ENCODE results near the gene ADD1.

Gene ADD1

GRCh38 chr4:2962614-2963174 is 119.0 kb downstream of the ADD1 start:
- no peak for TF ChIP-seq POLR2A (IDR thresholded peaks at IDR 0.05; ENCODE audit: low read depth, low read length)
- FAIRE-seq: no peak
- no peak for DNase-seq (ENCODE audit: insufficient read length, low spot score)

DNA sequence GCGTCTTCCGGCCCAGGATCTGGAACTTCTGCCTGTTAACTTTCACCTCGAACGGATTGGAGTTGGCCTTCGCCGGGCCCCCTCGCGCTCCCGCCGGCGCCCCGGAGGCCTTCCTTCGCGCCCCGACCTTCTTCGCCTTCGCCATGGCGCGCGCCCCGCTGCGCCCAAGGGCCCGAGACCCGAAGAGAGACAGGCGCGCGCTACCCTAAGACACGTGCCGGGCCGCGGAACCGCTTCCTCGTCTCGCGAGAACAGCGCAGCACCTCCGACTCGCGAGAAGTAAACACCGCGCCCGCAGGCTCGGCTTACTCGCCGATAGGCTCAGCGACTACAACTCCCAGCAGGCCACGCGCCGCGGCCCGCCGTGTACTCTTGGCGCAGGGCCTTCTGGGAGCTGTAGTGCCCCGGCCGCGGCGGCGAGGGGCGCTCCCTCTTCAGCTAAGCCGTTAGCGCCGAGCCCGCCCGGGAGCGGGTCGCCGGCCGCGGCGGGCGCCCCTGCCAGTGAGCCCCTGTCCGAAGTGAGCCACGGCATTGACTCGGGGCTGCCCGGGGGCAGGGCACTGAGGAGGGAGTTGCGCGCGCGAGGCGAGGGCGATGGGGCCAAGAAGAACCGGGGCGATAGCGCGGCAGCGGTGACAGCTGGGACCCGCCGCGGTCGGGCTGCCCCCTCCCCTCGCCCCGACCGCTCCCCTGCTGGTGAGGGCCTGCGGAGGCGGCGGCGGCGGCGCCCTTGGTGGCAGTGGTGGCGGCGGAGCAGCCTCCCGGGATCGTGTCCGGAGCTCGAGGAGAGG is 119.7 kb downstream of the ADD1 start, which contains the start of the genes GRK4 and NOP14:
Gene GRK4 (plus strand): TSS at position 397 of the 791 bp plus-strand sequence. CDS start 500 bp downstream, outside the sequence.
Gene NOP14 (minus strand): TSS at position 232 of the 791 bp plus-strand sequence. CDS start 87 bp downstream, at position 145.
- TF ChIP-seq POLR2A (IDR thresholded peaks at IDR 0.05; ENCODE audit: low read depth, low read length): peak; percentile 55; the same call in 1 of the 2 replicates
- FAIRE-seq: no peak
- peak; percentile 77 for DNase-seq (ENCODE audit: insufficient read length, low spot score)

DNA sequence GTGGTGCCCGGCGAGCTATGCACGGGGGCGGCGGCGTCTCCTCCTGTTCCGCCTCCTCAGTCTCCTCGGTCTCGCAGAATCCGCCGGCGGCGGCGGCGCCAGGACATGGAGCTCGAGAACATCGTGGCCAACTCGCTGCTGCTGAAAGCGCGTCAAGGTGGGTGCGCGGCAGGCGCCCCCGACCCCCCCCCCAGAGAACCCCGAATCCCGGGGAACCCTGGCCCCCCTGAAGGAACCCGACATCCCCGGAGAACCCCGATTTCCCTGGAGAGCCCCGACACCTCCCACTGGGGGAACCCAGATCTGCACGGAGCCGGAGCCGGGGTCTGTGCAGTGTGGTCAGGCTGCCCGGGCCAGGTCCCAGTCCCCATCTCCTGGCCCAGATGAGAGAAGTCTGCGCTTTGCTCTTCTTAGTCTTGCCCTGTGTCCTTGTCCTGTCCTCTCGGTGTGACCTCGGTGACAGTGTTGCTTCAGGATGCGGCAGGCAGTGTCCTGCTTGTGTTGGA is 120.4 kb downstream of the ADD1 start:
- FAIRE-seq (no peak), DNase-seq (ENCODE audit: insufficient read length, low spot score) (no peak)
- 0 out of 2 replicates have a peak, but pooled peaks have one; percentile 37 for TF ChIP-seq POLR2A (IDR thresholded peaks at IDR 0.05; ENCODE audit: low read depth, low read length)

DNA sequence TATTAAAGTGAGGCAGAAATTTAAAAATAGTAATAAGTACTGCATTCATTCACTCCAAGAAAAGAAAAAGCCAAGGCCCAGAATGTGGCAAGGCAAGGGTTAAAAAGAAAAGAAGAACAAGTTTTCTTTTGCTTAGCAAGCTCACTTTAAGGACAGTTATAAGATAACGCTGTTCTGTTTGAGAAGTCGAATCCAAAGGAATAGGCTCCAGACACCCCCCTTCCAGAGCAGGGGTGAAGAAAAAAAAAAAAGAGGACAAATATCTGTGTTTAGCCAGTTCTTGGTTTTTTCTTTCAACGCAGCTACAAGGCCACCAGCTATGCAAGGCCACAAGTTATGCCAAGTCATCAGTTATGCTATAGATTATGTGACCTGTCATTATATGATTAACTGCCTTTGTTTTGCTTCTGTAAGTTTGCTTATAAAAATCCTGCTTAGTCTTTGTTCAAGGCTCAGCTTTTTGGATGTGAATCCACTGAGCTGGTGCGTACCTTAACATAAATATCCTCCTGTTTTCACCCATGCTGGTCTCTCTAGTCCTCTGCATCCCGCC is 121.1 kb downstream of the ADD1 start:
- FAIRE-seq (no peak), DNase-seq (ENCODE audit: insufficient read length, low spot score) (no peak)
- TF ChIP-seq POLR2A (IDR thresholded peaks at IDR 0.05; ENCODE audit: low read depth, low read length): no peak

DNA sequence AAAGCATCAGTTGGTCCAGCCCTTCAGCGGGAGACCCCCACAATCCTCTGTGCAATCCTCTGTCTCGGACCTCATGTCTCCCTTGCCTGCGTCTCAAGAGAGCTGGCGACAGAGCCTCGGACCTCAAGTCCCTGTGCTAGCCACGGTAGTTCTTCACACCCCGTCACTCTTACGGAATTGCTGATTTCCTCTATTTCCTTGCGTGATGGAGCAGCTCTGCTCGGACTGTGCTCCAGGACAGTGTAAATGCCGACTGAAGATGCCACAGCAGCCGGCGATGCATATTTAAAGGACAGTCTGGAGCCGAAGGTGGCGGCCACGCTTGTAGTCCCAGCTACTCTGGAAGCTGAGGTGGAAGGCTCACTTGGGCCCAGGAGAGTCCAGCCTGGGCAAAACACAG is 121.6 kb downstream of the ADD1 start:
- no peak for TF ChIP-seq POLR2A (IDR thresholded peaks at IDR 0.05; ENCODE audit: low read depth, low read length)
- DNase-seq (ENCODE audit: insufficient read length, low spot score) (no peak), FAIRE-seq (no peak)

GRCh38 chr4:2968381-2968780 is 124.7 kb downstream of the ADD1 start:
- FAIRE-seq (no peak), DNase-seq (ENCODE audit: insufficient read length, low spot score) (no peak)
- no peak for TF ChIP-seq POLR2A (IDR thresholded peaks at IDR 0.05; ENCODE audit: low read depth, low read length)

GRCh38 chr4:2971275-2971674 is 127.6 kb downstream of the ADD1 start:
- DNase-seq (ENCODE audit: insufficient read length, low spot score) (no peak), FAIRE-seq (no peak)
- no peak for TF ChIP-seq POLR2A (IDR thresholded peaks at IDR 0.05; ENCODE audit: low read depth, low read length)

- FAIRE-seq: no peak
- no peak for TF ChIP-seq POLR2A (IDR thresholded peaks at IDR 0.05; ENCODE audit: low read depth, low read length)
- no peak for DNase-seq (ENCODE audit: insufficient read length, low spot score)
Observed at GRCh38 chr4:2977211-2978088, 133.8 kb downstream of the ADD1 start.

Measured in H54 (cell line).